Rectal smooth muscle tissue (tissue), 1 donor: ENCODE results near the gene CFAP92.

Experiments used
- H3K27ac ChIP-seq: one replicate; pipeline ENCODE4 v1.7.0; 2013; ENCODE audit warnings: low read depth, low read length, inconsistent platforms
- H3K27me3 ChIP-seq: one replicate; pipeline ENCODE4 v1.7.0; 2013; ENCODE audit warnings: low read length; ENCODE audit not compliant: control insufficient read depth, insufficient read depth
- H3K36me3 ChIP-seq: one replicate; pipeline ENCODE4 v1.7.0; 2013; ENCODE audit warnings: low read length; ENCODE audit not compliant: control insufficient read depth, insufficient read depth
- H3K4me1 ChIP-seq: one replicate; pipeline ENCODE4 v1.7.0; 2013; ENCODE audit warnings: low read length; ENCODE audit not compliant: control insufficient read depth, insufficient read depth
- H3K4me3 ChIP-seq: one replicate; pipeline ENCODE4 v1.7.0; 2013; ENCODE audit warnings: low read length
- H3K9ac ChIP-seq: one replicate; pipeline ENCODE4 v1.7.0; 2013; ENCODE audit warnings: low read length

Gene CFAP92

DNA sequence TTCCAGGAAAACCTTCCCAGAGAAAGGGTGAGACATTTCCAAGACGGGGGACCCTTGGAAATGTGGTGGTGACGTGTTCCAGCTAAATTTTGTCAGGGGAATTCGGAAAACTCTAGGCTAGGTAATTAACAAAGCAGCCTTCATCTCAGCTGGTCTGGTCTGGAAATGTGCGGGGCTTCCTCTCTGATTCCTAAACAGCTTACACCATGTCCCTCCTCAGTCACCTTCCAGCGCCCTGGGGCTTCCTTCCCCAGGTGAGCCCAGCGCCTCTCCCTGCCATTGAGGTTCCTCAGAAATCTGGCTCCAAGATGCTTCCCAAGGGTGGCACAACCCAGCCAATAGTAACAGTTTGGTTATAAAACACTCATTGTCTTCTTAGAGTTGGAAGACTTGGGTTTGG lies 113.9 kb downstream of the CFAP92 start:
- Histone ChIP-seq H3K4me1 (peaks cover 7% of the 10 kb centered on the region), H3K27me3 (no peaks in the 10 kb centered on the region), H3K4me3 (peak overlapping the region; percentile 90), H3K27ac (peak overlapping the region; percentile 90), H3K36me3 (no peaks in the 10 kb centered on the region), H3K9ac (peak overlapping the region; percentile 74)

DNA sequence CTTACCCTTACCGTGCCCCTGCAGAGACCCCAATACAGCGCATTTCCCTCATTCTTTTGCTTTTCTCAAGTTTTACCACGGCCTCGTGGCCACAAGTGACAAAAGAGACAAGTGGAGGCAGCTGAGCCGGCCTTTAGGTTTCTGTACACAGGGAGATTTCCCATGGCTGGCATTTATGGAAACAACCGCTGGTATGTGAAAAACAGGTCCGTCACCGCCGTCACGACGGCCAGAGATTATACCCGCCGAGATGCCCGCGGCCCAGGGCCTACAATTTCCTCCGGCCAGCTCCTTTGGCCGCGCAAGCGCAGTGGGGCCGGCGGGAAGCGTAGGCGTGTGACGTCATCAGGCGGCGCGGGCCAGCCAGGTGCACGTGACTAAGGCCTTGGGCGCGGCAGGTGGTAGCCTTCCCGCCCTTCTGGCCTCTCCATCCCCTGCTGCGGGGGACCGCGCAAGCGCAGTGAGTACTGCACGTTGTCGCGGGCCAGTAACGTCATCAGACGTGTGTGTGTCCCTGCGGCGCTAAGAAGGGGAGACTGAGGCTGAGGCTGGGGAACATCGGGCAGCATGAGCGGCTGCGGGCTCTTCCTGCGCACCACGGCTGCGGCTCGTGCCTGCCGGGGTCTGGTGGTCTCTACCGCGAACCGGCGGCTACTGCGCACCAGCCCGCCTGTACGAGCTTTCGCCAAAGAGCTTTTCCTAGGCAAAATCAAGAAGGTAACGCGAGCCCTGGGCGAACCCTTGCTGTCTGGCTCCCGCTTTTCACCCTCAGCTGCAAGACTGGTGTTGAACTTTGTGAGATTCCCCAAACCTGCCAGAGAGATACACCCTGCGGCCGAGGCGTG lies 114.5 kb downstream of the CFAP92 start, which contains the start of gene ACAD9:
TSS of gene ACAD9 (plus strand) at position 496 of the 845 bp plus-strand sequence. CDS start at position 568, 72 bp downstream.
- H3K36me3 ChIP-seq: no peaks in the 10 kb centered on the region
- peaks cover 7% of the 10 kb centered on the region for H3K4me1 ChIP-seq
- no peaks in the 10 kb centered on the region for H3K27me3 ChIP-seq
- H3K27ac ChIP-seq: peak within 1 kb of the TSS; percentile 90
- H3K9ac ChIP-seq: peak within 1 kb of the TSS; percentile 95
- H3K4me3 ChIP-seq: peak within 1 kb of the TSS; percentile 90

DNA sequence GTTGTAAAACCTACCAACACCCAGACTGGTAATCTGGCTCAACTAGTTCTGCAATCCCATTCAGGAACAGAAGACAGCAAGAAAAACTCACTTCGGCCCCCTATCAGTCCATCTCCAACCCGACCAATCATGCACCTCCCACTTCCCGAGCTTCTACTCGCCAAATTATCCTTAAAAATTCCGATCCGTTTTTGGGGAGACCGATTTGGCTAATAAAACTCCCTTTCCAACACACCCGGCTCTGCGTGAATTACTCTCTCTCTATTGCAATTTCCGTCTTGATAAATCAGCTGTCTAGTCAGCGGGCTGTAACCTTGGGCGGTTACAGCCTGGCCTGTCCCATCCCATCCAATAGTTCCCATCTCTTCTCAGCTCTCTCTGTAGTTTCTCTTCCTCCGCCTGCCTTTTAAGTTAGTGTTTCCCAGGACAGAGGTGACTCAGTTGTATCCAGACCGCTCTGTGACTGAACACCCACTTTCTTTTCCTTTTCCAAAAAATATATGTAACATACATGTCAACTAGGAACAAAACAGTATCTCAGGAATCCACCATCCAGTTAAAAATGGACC lies 115.2 kb downstream of the CFAP92 start:
- Histone ChIP-seq H3K4me1 (peaks cover 7% of the 10 kb centered on the region), H3K36me3 (no peaks in the 10 kb centered on the region), H3K4me3 (peak overlapping the region; percentile 79), H3K27me3 (no peaks in the 10 kb centered on the region), H3K27ac (peak overlapping the region; percentile 90), H3K9ac (peak overlapping the region; percentile 95)

DNA sequence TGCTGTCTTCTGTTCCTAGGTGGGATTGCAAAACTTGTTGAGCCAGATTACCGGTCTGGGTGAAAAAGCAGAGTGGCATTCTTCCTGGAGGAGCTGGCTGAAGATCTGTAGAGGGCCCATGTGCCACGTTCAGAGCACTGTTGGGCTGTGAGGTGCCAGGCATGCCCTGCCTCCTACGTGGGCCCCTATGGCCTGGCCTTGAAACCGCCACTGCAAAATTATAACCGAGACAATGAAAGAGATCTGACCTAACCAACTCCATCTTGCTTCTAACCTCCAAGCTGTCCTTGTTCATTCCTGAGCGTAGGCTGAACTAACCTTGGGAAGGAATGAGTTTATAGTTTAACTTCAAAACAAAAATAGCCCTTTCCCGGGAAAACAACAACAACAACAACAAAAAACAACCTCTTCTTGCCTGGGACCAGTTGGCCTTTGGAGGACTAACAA lies 115.8 kb downstream of the CFAP92 start:
- peak overlapping the region; percentile 90 for H3K27ac ChIP-seq
- H3K36me3 ChIP-seq: no peaks in the 10 kb centered on the region
- peak overlapping the region; percentile 95 for H3K9ac ChIP-seq
- peak overlapping the region; percentile 79 for H3K4me3 ChIP-seq
- peaks cover 7% of the 10 kb centered on the region for H3K4me1 ChIP-seq
- no peaks in the 10 kb centered on the region for H3K27me3 ChIP-seq

DNA sequence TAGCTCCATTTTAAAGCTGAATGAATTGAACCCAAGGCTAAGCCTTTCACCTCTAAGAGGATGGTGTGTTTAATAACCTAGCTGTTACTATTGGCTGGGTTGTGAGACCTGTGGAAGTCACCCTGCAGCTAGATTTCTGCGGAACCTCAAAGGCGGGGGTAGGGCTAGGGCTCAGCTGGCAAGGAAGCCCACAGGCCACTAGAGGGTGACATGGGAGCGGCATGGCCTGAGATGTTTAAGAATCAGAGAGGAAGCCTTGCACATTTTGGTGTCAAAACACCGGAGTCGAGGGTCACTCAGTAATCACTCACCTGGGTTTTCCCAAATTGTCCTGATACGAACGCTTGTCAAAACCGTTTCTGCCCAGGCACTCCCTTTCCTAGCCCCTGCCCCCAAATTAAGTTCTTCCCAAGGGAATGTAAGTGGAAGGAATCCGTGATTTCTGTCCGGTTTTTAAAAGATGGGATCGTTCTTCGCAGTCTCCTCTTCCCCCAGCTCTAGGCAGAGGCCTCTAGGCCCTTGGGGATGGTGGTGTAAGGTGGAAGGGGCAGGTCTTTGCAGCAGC lies 118.2 kb downstream of the CFAP92 start:
- H3K9ac ChIP-seq: no peak overlapping the region

DNA sequence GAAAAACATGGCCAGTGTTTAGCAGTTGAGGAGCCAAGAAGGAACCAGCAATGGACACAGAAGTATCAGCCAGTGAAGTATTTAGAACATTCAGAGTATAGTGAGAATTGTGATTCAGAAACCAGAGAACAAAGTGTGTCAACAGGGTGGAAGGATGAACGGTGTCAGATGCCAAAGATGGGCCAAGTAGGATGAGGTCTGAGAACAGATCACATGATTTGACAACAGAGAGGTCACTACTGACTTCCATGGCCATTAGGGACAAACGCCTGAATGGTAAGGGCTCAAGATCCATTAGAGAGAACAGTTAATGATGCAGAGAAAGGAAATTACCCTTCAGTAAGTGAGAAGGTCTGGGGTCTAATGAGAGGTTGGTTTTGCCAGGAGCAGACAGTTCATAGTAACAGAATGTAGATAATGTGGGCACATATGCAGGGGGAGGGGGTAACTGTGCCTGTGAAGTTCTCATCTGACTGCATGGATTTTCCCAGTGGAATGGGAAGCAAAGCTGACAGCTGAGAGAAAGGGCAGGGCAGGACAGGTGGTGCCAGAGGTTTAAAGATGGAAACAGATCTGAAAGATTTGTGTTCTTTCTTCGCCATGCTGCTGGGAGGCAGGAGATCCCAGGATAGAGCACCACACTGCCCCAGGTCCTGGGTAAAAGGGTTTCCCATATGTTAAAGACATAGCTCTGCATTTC lies 119.2 kb downstream of the CFAP92 start:
- Histone ChIP-seq H3K4me3 (no peak overlapping the region), H3K27me3 (no peaks in the 10 kb centered on the region), H3K9ac (no peak overlapping the region), H3K27ac (no peak overlapping the region), H3K36me3 (no peaks in the 10 kb centered on the region), H3K4me1 (peaks cover 3% of the 10 kb centered on the region)

More for the DNA sequence above, 118.2 kb downstream of the CFAP92 start:
- no peaks in the 10 kb centered on the region for H3K36me3 ChIP-seq
- H3K27ac ChIP-seq: no peak overlapping the region
- no peak overlapping the region for H3K4me3 ChIP-seq
- H3K4me1 ChIP-seq: peaks cover 5% of the 10 kb centered on the region
- H3K27me3 ChIP-seq: no peaks in the 10 kb centered on the region

DNA sequence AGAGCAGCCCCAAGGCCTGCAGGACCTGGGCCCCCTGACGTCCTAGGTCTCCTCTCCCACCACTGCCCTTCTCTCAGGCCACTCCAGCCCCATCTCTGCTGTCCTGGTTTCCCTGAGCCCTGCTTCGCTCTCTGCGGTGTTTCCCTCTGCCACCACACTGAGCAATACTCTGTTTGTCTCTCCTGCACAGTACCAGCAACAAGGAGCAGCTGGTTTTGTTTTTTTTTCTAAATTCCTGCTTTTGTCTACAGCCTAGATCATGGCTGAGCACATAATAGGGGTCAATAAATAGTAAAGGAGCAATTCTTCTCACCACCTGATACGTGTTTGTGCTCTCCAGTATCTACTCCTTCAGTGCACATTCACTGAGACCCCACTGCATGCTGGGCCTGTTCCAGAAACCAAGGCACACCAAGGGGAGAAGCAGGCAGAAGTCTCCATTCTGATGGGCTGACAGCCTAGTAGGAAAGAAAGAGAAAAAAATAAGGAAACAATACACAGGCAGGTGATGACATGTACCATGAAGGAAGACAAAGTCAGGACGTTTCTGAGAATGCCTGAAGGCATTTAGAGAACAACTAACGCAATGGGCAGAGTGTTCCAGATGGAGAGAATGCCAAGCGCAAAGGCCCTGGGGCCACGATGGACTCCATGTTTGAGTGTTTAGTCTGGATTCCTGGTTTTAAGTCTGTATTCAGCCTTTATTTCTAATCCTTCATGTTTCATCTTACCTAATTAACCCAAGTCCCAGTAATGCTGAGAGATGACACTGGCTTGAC lies 120.4 kb downstream of the CFAP92 start:
- H3K4me1 ChIP-seq: peaks cover under 1% of the 10 kb centered on the region
- no peak overlapping the region for H3K9ac ChIP-seq
- no peaks in the 10 kb centered on the region for H3K27me3 ChIP-seq
- no peak overlapping the region for H3K4me3 ChIP-seq
- no peak overlapping the region for H3K27ac ChIP-seq
- no peaks in the 10 kb centered on the region for H3K36me3 ChIP-seq

DNA sequence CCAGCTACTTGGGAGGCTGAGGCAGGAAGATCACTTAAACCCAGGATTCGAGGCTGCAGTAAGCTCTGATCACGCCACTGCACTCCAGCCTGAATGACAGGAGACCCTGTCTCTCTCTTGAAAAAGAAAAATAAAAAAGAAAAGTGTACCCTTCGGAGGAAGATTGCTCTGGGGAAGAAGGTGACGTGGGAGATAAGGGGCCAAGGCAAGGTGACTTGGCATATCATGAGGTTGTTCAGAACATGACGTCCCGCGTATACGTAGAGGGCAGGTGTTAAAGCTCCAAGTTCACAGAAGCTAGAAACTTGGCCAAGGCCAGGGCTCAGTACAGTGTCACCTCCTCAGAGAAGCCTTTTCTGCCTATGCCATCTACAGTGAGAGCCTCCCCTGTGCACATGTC lies 121.1 kb downstream of the CFAP92 start:
- Histone ChIP-seq H3K36me3 (no peaks in the 10 kb centered on the region), H3K4me3 (no peak overlapping the region), H3K27ac (no peak overlapping the region), H3K9ac (no peak overlapping the region), H3K4me1 (no peaks in the 10 kb centered on the region), H3K27me3 (no peaks in the 10 kb centered on the region)

DNA sequence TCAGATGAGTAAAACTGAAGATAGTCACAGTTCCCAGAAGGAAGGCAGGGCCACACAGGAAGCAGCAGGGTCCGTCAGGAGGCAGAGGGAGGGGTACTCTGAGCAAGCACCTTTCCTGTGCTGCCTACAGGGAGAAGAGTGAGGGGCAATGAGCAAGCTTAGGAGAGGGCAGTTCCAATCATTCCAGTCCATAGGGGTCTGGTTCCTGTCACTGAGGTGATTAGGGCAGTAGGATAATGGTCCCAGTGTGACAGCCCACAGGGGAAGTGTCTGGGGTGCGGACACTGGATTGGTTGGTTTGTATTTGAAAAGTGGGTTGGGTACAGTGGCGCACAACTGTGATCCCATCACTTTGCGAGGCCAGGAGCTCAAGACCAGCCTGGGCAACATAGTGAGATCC lies 121.6 kb downstream of the CFAP92 start:
- Histone ChIP-seq H3K9ac (no peak overlapping the region), H3K4me1 (no peaks in the 10 kb centered on the region), H3K27me3 (no peaks in the 10 kb centered on the region), H3K4me3 (no peak overlapping the region), H3K27ac (no peak overlapping the region), H3K36me3 (no peaks in the 10 kb centered on the region)

DNA sequence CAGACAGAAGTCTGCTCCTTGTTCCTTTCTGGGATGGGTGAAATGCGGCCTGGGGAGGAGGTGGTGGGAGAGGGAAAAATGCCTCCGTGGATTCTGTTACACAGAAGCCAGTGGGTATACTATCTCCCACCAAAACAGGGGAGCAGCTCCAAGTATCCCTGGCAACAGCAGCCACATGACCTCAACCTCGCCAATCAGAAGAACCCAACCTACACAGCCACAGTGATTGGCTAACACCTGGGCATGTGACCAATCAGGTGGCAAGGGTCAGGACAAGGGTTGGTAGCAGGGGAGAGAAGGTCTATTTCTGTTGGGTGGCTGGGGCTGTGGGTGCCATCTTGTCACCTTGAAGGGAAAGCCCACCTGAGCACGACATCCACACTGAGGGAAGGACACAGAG lies 123.5 kb downstream of the CFAP92 start:
- Histone ChIP-seq H3K36me3 (no peaks in the 10 kb centered on the region), H3K27me3 (no peaks in the 10 kb centered on the region), H3K4me3 (no peak overlapping the region), H3K9ac (no peak overlapping the region), H3K4me1 (no peaks in the 10 kb centered on the region), H3K27ac (no peak overlapping the region)

DNA sequence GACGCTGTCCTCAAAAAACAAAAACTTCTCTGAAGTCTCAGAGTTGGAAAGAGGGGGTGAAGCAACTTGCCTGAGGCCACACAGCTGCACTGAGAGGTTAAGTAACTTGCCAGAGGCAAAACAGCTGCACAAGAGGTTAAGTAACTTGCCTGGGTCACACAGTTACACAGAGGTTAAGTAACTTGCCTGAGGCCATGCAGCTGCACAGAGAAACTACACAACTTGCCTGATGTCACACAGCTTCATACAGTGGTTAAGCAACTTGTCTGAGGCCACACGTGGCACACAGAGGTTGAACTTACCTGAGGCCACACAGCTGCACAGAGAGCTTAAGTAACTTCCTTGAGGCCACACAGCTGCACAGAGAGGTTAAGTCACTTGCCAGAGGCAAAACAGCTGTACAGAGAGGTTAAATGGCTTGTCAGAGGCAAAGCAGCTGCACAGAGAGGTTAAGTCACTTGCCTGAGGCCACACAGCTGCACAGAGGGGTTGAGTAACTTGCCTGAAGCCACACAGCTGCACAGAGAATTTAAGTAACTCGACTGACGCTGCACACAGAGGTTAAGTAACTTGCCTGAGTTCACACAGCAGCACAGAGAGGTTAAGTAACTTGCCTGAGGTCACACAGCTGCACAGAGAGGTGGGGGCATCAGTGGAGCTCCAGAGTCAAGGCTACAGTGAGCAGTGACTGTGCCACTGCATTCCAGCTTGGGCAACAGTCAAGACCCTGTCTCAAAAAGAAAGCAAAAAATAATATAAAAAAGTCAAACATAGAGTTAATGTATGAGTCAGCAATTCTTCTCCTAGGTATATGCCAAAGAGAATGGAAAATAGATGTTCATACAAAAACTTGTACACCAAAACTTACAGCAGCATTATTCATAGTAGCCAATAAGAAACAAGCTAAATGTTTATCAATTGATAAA lies 126.4 kb downstream of the CFAP92 start:
- H3K27ac ChIP-seq: no peak overlapping the region
- no peaks in the 10 kb centered on the region for H3K4me1 ChIP-seq
- H3K36me3 ChIP-seq: no peaks in the 10 kb centered on the region
- no peak overlapping the region for H3K9ac ChIP-seq
- H3K27me3 ChIP-seq: no peaks in the 10 kb centered on the region
- H3K4me3 ChIP-seq: no peak overlapping the region
